ENCODE data around the gene PIN1.

The PIN1 gene

GRCh38 chr19:9860407-9860806 is 25.3 kb downstream of the PIN1 start:
- TF ChIP-seq EGR1 (IDR thresholded peaks at IDR 0.05) (no peak), RAD21 (IDR thresholded peaks at IDR 0.05; ENCODE audit: low read depth) (no peak), MAX (IDR thresholded peaks at IDR 0.05) (no peak), ZBTB7A (IDR thresholded peaks at IDR 0.05; ENCODE audit: low read depth) (no peak), EP300 (IDR thresholded peaks at IDR 0.05; ENCODE audit: borderline replicate concordance) (no peak), FOXM1 (IDR thresholded peaks at IDR 0.05; ENCODE audit: borderline replicate concordance, low read depth) (no peak), CEBPB (IDR thresholded peaks at IDR 0.05) (no peak), REST (IDR thresholded peaks at IDR 0.05; ENCODE audit: low read depth) (no peak), YY1 (IDR thresholded peaks at IDR 0.05; ENCODE audit: low read depth) (no peak), TCF12 (IDR thresholded peaks at IDR 0.05; ENCODE audit: low read depth) (no peak), TEAD4 (IDR thresholded peaks at IDR 0.05) (no peak), CREB1 (IDR thresholded peaks at IDR 0.05; ENCODE audit: low read depth) (no peak), USF1 (IDR thresholded peaks at IDR 0.05) (no peak), NFIC (IDR thresholded peaks at IDR 0.05) (no peak)

- no peak for TF ChIP-seq TCF12 (IDR thresholded peaks at IDR 0.05; ENCODE audit: low read depth)
- no peak for TF ChIP-seq EGR1 (IDR thresholded peaks at IDR 0.05)
- TF ChIP-seq REST (IDR thresholded peaks at IDR 0.05; ENCODE audit: low read depth): no peak
- TF ChIP-seq TAF1 (IDR thresholded peaks at IDR 0.05; ENCODE audit: low read depth): no peak
- no peak for TF ChIP-seq TEAD4 (IDR thresholded peaks at IDR 0.05)
- no peak for TF ChIP-seq CEBPB (IDR thresholded peaks at IDR 0.05)
- no peak for TF ChIP-seq RAD21 (IDR thresholded peaks at IDR 0.05; ENCODE audit: low read depth)
- TF ChIP-seq CREB1 (IDR thresholded peaks at IDR 0.05; ENCODE audit: low read depth): no peak
- no peak for TF ChIP-seq ZBTB7A (IDR thresholded peaks at IDR 0.05; ENCODE audit: low read depth)
- TF ChIP-seq FOXM1 (IDR thresholded peaks at IDR 0.05; ENCODE audit: borderline replicate concordance, low read depth): no peak
- no peak for TF ChIP-seq USF1 (IDR thresholded peaks at IDR 0.05)
Observed at GRCh38 chr19:9861503-9861902, 26.4 kb downstream of the PIN1 start.

- TF ChIP-seq MAX (IDR thresholded peaks at IDR 0.05) (no peak), EGR1 (IDR thresholded peaks at IDR 0.05) (no peak), TEAD4 (IDR thresholded peaks at IDR 0.05) (no peak), CREB1 (IDR thresholded peaks at IDR 0.05; ENCODE audit: low read depth) (no peak), RAD21 (IDR thresholded peaks at IDR 0.05; ENCODE audit: low read depth) (no peak), REST (IDR thresholded peaks at IDR 0.05; ENCODE audit: low read depth) (no peak), YY1 (IDR thresholded peaks at IDR 0.05; ENCODE audit: low read depth) (no peak), USF1 (IDR thresholded peaks at IDR 0.05) (no peak), FOXM1 (IDR thresholded peaks at IDR 0.05; ENCODE audit: borderline replicate concordance, low read depth) (no peak), TAF1 (IDR thresholded peaks at IDR 0.05; ENCODE audit: low read depth) (no peak), CEBPB (IDR thresholded peaks at IDR 0.05) (no peak), EP300 (IDR thresholded peaks at IDR 0.05; ENCODE audit: borderline replicate concordance) (no peak), TCF12 (IDR thresholded peaks at IDR 0.05; ENCODE audit: low read depth) (no peak), NFIC (IDR thresholded peaks at IDR 0.05) (no peak), ZBTB7A (IDR thresholded peaks at IDR 0.05; ENCODE audit: low read depth) (no peak)
Observed at GRCh38 chr19:9862938-9863337, 27.8 kb downstream of the PIN1 start.

GRCh38 chr19:9863759-9864158 is 28.6 kb downstream of the PIN1 start:
- TF ChIP-seq USF1 (IDR thresholded peaks at IDR 0.05) (no peak), CEBPB (IDR thresholded peaks at IDR 0.05) (no peak), TEAD4 (IDR thresholded peaks at IDR 0.05) (no peak), REST (IDR thresholded peaks at IDR 0.05; ENCODE audit: low read depth) (no peak), MAX (IDR thresholded peaks at IDR 0.05) (no peak), TAF1 (IDR thresholded peaks at IDR 0.05; ENCODE audit: low read depth) (no peak), RAD21 (IDR thresholded peaks at IDR 0.05; ENCODE audit: low read depth) (no peak), ZBTB7A (IDR thresholded peaks at IDR 0.05; ENCODE audit: low read depth) (no peak), YY1 (IDR thresholded peaks at IDR 0.05; ENCODE audit: low read depth) (no peak)

Measured in Ishikawa (cell line).